CD4-positive, alpha-beta T cell treated with Interferon gamma for 1 hour (primary cell): Measurements from ENCODE around the gene GNA12.

Experiments
- DNase-seq: peaks from one replicate; pipeline ENCODE4 v3.0.0-alpha.2; 2020

GNA12 gene

GRCh38 chr7:2834748-2835441, 9.2 kb downstream of the GNA12 start:
- DNase-seq = no peak

DNA sequence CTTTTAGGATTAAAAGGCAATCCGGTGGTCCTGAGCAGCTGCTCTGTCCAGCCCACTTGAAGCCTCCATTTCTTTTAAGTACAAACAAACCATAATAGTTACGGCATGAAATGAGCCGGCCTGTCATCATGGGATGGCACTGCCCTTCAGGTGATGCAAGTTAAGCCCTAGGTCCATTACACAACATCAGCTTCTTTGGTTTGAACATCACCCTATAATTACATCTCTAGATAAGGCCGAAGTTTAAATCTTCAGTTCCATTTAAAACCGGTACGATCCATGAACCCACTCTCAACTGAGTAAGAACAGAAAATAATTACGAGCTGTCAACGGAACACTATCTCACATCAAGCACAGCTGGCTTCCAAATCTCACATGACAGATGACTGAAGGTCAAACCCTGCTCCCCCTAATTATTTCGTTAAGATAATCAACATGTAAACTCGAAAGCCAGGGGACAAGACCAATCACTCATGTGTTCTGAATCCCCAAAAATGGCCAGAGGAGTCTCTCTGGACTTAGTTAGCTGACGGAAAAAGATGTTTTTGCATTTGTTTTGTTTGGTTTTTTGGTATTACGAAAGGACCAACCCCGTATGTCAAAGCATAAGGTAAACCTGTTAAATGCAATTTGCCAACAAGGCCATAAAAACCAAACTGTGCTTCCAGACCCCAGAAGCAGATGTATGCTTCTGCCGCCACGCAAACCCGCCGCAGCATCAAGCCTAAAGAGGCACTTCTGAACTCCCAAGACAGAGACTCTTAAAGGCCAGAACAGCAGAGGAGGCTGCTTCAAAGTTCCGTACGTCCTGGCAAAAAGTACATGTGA, 10.8 kb downstream of the GNA12 start:
- DNase-seq = no peak

DNA sequence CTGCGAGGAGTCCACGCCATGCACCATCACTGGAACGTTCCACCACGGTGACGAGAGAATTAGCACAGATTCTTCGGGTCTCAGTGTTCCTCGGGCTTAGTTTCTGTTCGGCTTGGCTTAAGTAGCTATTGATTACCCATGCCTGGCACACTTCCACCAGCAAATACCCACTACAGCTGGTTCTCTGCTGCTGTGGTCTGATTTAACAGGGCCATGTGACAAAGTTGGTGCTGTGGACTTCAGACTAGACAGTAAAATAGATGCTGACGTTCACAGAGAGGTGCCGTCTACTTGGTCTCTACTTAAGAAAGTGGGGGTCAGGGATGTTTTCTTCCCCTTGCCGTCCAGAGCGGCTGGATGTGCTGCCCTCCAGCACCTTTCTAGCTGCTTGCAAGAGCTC, 11.6 kb downstream of the GNA12 start:
- DNase-seq = no peak

DNA sequence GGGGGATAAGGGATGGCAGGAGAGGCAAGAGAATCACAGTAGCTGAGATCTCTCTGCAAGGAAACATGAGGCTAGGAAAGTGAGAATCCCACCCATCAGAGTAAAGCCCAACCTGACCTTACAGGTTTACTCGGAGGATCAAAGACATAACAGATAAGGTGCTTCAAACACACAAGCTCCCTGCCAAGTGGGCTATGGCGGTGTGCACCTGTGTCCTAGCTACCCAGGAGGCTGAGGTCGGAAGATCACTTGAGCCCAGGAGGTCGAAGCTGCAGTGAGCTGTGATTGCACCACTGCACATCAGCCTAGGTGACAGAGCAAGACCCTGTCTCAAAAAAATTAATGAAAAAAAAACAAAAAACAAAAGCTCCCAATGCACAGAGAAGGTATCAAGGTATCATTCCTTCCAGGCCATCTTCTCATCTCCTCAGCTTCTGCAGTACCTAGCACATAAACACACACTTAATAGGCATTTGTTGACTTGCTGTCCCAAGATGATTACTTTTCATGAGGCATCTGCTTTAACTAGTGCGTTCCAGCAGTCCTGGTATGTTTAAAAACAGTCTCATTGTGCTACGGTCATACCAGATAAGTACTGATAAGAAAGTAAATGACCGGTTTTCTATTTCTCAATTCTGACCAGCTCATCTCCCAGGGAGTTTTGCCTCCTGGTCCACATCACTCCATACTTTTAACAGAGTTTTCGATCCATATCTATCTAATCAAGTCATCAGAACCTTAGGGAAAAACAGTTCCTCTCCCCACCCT, 13.3 kb downstream of the GNA12 start:
- DNase-seq = no peak

GRCh38 chr7:2829040-2829439, 15.1 kb downstream of the GNA12 start:
- DNase-seq = no peak

DNA sequence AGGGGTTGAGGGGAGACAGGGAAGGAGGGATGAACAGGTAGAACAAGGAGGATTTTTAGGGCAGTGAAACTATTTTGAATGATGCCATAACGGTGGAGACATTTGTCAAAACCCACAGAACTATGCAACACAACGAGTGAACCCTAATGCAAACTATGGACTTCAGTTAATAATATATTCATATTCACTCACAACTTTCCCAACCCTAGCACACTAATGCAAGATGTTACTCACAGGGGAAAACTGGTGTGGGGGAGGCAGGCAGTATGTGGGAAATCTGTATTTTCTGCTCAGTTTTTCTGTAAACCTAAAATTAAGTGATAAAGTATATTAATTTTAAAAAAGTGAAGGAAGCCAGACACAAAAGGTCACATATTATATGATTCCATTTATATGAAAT, 17.3 kb downstream of the GNA12 start:
- DNase-seq = no peak

DNA sequence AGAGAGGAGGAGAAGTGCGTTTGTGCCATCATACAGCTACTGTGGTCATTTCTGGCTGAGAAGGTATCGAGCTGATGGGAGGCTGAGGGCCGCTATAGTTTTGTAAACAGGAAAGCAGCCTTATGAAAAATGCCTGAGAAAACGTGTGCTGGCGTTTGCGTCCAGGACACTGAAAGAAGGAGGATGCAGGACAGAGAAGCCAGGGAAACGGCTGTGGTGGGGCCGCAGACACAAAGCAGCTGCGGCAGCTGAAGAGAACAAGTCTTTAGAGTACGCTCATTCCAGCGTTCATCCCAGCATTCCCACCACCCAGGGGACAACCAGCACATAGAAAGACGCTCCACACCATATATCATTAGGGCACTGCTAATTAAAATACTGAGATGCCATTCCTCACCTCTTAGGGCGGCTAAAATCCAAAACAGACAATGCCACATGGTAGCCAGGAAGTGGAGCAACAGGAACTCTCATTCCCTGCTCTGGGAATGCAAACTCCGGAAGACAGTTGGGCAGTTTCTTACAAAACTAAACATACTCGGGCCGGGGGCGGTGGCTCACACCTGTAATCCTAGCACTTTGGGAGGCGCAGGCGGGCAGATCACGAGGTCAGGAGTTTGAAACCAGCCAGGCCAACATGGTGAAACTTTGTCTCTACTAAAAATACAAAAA, 18.4 kb downstream of the GNA12 start:
- no peak for DNase-seq

- DNase-seq = no peak
These were observed 19.2 kb downstream of the GNA12 start for GRCh38 chr7:2824678-2825461.

- DNase-seq = no peak
These were observed 20.0 kb downstream of the GNA12 start for GRCh38 chr7:2824026-2824677.

DNA sequence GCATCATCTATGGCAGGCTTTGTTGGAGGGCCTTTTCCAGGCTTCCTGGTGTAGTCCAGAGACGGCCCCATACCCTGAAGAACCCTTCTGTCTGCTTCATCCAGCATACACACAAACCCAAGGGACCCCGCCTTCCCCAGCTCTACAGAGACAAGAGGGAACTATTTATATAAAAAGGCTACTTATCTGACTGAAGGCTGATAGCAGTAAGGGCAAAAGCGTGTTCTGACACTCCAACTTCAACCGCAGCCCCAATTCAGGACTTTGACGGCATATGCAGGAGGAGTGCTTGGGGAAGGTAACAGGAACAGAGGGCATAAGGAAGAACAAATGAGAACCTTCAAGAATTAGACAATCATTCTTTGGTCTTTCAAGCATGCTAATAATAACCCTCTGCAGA, 21.0 kb downstream of the GNA12 start:
- DNase-seq = no peak

DNA sequence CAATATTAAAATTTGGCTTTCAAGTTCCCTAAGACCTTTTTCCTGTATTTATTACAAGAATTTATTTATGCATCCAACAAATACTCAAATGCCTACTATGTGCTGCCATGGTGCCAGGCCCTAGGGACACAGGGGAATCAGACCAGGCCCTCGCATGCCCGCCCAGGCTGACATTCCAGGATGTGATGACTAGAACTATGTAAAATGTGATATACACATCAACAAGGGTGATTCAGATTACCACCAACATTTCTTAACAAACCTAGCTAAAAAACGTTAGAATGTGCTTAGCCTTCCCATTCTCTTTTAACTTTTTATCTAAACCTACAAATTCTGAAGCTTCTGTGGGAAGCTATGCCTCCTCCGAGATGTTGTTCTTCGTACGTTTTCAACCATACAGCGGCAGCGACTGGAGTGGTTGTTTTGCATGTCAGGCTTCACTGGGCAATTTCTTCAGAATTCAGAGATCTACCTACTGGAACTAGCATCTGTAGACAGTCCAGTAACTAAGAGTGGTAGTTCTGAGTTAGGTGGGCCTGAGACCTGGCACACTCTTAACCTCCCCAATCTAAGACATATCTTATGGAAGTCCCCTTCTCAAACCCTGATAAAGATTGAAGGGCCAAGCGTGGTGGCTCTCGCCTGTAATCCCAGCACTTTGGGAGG, 22.1 kb downstream of the GNA12 start:
- DNase-seq = no peak

DNA sequence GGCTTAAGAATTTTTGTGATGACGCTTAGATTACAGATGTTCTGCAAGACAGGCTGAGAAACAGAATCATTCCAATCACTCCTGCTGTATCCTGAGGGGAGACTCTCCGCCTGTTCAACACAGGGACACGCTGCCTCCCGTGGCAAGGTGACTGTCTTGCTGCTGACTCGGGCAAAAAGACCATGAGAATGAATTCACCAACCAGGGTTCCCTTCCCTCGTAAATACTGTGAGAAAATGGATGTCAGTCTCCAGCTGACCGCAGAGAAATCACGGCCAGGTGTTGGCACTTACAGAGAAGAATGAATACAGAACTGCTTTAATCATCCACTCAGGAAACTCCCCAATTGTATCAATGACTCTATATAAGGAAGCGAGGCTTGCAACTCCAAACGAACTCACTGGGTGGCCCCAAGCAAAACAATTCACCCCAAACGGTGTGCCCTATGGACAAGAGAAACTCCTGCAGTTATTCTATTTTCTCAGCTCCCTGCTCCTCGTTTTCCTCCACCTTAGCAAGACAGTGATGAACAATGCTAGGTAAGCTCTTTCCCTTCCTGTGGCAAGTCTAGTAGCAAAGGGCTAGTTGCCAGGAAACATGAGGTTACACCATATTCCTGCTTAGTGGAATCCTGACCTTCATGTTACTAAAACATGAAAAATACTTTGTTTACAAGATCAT, 22.8 kb downstream of the GNA12 start:
- no peak for DNase-seq

DNA sequence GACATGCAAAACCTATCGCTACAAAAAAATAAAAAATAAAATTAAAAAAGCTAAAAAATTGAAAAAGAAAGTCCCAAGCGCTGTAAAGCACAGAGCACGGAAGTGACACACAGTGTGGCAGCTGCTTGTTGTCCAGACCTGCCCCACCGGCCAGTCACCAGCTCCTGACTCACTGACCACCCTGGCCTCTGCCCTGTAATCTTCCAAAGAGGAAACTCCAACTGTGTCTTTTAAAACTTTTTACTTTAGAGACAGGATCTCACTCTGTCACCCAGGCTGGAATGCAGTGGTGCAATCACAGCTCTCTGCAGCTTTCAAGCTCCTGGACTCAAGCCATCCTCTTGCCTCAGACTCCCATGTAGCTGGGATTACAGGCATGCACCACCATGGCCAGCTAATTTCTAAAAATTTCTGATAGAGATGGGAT, 23.6 kb downstream of the GNA12 start:
- peak; percentile 35 for DNase-seq

GRCh38 chr7:2819954-2820397, 24.1 kb downstream of the GNA12 start:
- no peak for DNase-seq

DNA sequence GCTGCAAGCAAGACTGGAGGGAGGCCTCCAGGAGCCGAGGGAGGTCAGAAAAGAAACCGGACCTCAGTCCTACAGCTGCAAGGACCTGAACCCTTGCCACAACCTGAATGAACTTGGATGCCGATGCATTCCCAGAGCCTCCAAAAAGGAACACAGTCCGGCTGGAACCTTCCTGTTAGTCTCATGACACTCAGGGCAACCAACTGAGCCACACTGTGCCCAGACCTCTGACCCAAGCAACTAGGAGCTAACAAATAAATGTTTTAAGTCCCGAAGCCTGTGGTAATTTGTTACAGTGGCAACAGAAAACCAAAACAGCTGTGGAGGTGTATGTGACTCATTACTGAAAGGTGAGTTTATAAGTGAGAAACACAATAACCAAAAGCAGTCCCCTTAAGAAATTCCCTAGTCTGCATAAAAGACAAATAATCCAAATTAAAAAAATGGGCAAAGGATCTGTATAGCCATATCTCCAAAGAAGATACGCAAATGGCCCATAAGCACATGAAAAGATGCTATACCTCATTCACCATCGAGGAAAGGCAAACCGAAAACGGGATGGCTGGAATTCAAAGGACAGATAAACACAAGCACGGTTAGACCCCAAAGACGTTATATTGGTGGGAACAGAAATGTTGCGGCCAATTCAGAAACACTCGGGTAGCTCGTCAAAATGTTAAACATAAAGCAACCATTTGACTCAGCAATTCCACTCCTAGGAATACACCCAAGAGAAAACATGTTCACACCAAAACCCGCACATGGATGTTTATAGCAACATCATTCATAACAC, 24.8 kb downstream of the GNA12 start:
- no peak for DNase-seq

DNA sequence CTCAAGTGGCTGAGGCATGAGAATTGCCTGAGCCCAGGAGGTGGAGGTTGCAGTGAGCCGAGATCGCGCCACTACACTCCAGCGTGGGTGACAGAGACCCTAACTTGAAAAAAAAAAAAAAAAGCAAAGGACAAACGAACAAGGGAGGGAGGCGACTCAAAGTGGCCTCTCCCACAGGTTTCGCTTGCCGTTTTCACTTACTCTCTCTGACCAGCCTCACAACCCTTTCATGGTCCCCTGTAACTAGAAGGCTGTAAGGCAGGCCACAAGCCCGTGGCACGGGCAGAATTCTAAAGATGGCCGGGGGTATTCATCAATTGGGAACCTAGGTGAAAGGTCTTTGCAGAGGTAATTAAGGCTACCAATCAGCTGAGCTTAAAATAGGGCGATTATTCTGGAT, 25.5 kb downstream of the GNA12 start:
- DNase-seq = no peak

GRCh38 chr7:2818121-2818520, 26.0 kb downstream of the GNA12 start:
- DNase-seq = no peak

- DNase-seq = no peak
These were observed 26.7 kb downstream of the GNA12 start for GRCh38 chr7:2817456-2817855.

DNA sequence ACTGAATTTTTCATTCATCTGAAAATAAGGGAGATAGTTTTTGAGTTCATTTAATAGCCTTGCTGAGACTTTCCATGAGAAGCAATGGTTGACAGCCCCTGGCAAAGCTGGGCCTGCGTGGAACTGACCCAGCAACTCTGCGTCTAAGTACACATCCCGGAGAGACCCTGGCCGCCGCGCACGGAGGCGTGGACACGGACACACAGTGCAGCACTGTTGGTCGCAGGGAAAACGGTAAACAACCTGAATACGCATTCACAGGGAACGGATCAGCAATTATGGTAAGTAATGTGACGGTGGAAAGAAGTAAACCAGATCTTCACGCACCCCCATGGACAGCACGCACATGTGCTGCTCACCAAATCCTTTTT, 28.2 kb downstream of the GNA12 start:
- no peak for DNase-seq
